H7 (cell line): ENCODE results near the gene RAD23A. TPM values are rescaled to one million over a fixed set of nuclear protein-coding genes. Genes with fewer than 3 reads are reported as not detected.
"Not testable (repeated sequence)": the region's sequence is repeated elsewhere in the genome, so short reads cannot be mapped to it uniquely, and the experiment has no call there.

Experiments
- DNase-seq: peaks from one replicate; pipeline ENCODE4 v3.0.0; 2012
- H3K27me3 ChIP-seq: 2 replicates; pipeline ENCODE4 v1.6.0; 2011; ENCODE audit warnings: mild to moderate bottlenecking, low read length; ENCODE audit not compliant: control insufficient read depth, insufficient read depth
- H3K36me3 ChIP-seq: replicated peaks from 2 replicates; pipeline ENCODE4 v1.5.1; 2011; ENCODE audit warnings: low read length; ENCODE audit not compliant: control insufficient read depth, insufficient read depth
- H3K4me3 ChIP-seq: 2 replicates; pipeline ENCODE4 v1.5.1; 2011; ENCODE audit warnings: low read depth, mild to moderate bottlenecking, control low read depth, low read length, moderate library complexity; ENCODE audit not compliant: insufficient read depth
- total RNA-seq: library from RNA; depleted of rRNA; stranded (reverse); fragments of >200 nt; shearing (Covaris generic); gene quantifications from 2 replicates; pipeline ENCODE4 v1.2.3, GENCODE V29; 2014

Gene RAD23A
- total RNA-seq, 1 experiment from 2014 or later = 146 TPM

DNA sequence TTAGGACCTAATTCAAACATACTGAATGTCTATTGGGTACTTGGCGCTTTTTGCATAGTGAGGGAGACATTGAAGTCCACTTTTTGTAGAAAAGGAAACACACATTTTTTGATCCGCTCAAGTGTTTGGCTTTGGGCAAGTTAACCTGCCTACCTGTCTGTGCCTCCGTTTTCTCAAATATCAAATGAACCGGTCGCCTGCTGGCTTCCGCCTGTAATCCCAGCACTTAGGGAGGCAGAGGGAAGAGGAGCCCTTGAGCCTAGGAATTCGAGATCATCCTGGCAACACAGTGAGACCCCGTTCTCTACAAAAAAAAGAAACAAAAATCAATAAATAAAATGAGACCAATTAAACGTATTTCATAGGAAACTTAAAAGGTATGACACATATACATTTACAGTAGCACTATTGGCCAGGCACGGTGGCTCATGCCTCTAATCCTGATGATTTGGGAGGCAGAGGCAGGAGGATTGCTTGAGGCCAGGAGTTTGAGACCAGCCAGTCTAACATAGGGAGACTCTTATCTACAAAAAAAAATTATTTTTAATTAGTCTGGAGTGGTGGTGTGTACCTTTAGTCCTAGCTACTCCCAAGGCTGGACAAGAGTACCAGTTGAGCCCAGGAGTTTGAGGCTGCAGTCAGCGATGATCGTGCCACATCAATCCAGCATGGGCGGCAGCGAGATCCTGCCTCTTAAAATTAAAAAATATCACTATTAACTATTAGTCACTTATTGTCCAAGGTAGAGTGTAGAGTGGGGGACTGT lies 1.3 kb downstream of the RAD23A start:
- no peak for DNase-seq
- Histone ChIP-seq H3K27me3 (no peaks in the 10 kb centered on the region), H3K4me3 (peak overlapping the region; percentile 64), H3K36me3 (peaks cover 34% of the 10 kb centered on the region)

DNA sequence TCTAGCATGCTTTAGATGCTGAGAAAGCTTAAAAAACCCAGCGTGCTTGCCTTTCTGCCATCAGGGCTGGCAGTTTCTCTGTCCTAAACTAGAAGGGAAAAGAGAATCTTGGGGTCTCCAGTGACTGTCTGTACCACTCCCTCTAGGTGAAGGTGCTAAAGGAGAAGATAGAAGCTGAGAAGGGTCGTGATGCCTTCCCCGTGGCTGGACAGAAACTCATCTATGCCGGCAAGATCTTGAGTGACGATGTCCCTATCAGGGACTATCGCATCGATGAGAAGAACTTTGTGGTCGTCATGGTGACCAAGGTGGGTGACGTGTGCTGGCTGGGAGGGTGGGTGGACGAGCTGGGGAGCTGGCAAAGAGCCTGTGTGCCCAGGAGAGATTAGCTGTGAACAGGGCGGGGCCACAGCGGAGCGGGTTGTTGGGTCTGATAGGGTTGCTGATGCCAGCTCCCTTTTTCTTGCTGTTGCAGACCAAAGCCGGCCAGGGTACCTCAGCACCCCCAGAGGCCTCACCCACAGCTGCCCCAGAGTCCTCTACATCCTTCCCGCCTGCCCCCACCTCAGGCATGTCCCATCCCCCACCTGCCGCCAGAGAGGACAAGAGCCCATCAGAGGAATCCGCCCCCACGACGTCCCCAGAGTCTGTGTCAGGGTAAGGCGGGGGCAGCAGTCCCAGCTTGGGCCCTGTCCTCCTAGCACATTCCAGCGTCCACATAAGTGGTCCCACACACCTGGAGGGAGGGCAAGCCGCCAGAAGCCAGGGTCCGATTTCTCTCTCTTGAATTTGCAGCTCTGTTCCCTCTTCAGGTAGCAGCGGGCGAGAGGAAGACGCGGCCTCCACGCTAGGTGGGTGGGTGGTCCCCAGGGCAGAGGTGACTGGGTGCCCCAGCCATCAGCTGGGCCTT lies 2.3 kb downstream of the RAD23A start:
- Histone ChIP-seq H3K4me3 (no peak overlapping the region), H3K36me3 (peaks cover 30% of the 10 kb centered on the region), H3K27me3 (no peaks in the 10 kb centered on the region)
- DNase-seq = no peak

DNA sequence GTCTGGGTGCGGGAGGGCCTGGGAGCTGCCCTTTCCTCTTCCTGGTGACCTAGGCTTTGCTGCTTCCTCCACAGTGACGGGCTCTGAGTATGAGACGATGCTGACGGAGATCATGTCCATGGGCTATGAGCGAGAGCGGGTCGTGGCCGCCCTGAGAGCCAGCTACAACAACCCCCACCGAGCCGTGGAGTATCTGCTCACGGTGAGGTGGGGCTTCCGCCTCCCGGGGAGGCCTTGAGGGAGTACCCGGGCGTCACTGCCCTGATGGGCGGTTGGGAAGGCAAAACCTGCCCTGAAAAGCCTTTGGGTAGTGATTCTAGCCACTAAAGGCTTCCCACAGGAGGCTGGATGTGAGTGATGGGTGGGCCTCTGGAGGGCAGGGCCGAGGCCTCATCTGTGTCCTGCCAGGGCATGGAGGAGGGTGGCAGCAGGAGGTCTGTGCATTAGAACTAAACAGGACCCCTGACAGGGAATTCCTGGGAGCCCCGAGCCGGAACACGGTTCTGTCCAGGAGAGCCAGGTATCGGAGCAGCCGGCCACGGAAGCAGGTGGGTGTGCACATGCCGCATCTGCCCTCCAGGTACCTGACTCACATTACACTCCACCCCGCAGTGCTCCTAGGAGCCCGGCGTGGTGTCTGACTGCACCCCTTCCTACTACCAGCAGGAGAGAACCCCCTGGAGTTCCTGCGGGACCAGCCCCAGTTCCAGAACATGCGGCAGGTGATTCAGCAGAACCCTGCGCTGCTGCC lies 3.1 kb downstream of the RAD23A start:
- peaks cover 24% of the 10 kb centered on the region for H3K36me3 ChIP-seq
- H3K4me3 ChIP-seq = no peak overlapping the region
- H3K27me3 ChIP-seq = no peaks in the 10 kb centered on the region
- DNase-seq = no peak

DNA sequence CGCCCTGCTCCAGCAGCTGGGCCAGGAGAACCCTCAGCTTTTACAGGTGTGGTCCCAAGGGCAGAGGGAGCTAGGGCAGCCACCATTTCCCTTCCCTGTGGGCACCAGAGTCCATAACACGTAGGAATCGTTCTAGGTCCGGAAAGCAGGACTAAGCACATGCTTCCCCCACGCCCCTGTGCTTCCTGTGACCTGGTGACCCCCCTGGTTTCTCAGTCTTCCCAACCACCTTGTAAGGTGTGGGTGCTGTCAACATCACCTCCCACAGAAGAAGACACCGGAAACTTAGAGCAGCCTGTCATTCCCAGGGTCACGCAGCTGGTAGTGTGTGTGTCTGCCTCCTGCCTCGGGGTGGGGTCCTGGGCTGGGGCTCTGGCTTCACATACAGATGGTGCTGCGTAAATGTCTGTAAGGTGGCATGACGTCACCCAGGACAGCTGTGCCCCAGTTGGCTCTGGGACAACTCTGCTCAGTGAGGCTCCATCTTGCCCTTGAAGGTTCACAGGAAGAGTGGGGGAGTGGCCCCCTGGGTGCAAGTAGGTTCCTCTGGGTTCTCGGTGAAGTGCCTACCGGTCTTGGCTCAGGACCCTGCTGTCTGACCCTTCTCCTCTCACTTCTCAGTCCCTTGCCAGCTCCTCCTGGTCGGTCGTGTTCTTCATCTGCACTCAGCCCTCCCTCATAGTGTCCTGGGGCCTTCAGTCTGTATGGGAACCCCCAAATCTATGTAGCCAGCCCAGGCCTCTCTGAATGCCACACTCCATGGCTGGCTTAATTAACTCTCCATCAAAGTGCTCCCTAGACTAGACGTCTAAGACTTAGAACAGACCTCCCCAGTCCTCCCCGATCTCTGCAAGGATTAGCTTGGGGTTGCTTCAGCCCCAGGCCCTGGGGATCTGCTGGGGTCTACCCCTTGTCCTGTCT lies 4.0 kb downstream of the RAD23A start:
- no peak for DNase-seq
- Histone ChIP-seq H3K4me3 (no peak overlapping the region), H3K36me3 (peaks cover 28% of the 10 kb centered on the region)

DNA sequence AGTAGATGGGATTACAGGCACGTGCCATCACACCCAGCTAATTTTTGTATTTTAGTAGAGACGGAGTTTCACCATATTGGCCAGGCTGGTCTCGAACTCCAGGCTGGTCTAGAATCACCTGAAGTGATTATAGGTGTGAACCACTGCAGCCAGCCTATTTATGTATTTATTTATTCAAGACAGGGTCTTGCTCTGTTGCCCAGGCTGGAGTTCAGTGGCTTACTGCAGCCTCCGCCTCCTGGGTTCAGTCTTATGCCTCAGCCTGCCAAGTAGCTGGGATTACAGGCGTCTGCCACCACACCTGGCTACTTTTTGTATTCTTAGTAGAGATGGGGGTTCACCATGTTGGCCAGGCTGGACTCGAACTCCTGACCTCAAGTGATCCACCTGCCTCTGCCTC lies 6.4 kb downstream of the RAD23A start:
- peaks cover 35% of the 10 kb centered on the region for H3K36me3 ChIP-seq
- not testable (repeated sequence) for DNase-seq, H3K27me3 ChIP-seq, H3K4me3 ChIP-seq

More for the DNA sequence above, 4.0 kb downstream of the RAD23A start:
- H3K27me3 ChIP-seq = no peaks in the 10 kb centered on the region

DNA sequence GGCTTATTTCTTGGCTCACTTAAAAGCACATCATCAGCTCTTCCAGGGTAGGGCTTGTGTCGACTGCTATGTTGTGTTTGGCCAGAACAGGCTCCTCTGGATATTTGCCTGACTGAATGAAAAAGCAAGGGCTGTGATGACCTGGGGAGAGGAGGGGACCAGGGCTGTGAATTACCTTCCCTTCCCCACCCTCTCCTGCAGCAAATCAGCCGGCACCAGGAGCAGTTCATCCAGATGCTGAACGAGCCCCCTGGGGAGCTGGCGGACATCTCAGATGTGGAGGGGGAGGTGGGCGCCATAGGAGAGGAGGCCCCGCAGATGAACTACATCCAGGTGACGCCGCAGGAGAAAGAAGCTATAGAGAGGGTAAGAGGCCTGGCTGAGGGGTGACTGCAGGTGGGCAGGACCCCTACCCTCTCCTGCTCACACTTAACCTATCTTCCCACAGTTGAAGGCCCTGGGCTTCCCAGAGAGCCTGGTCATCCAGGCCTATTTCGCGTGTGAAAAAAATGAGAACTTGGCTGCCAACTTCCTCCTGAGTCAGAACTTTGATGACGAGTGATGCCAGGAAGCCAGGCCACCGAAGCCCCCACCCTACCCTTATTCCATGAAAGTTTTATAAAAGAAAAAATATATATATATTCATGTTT lies 7.0 kb downstream of the RAD23A start:
- Histone ChIP-seq H3K4me3 (no peak overlapping the region), H3K36me3 (peaks cover 33% of the 10 kb centered on the region), H3K27me3 (no peaks in the 10 kb centered on the region)
- DNase-seq = no peak

DNA sequence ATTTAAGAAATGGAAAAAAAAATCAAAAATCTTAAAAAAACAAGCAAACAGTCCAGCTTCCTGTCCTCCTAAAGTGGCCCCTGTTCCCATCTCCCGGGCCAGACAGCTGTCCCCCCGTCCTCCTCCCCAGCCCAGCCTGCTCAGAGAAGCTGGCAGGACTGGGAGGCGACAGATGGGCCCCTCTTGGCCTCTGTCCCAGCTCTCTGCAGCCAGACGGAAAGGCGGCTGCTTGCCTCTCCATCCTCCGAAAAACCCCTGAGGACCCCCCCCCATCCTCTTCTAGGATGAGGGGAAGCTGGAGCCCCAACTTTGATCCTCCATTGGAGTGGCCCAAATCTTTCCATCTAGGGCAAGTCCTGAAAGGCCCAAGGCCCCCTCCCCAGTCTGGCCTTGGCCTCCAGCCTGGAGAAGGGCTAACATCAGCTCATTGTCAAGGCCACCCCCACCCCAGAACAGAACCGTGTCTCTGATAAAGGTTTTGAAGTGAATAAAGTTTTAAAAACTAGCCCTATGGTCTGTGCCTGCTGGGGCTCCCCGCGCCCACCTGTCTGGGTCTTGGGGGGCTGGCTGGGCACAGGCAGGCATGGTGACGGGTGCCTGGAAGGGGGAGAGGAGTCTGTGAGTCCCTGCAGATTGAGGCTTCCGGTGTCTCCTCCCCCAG lies 7.6 kb downstream of the RAD23A start:
- Histone ChIP-seq H3K4me3 (no peak overlapping the region), H3K27me3 (no peaks in the 10 kb centered on the region), H3K36me3 (peaks cover 28% of the 10 kb centered on the region)
- DNase-seq = no peak

DNA sequence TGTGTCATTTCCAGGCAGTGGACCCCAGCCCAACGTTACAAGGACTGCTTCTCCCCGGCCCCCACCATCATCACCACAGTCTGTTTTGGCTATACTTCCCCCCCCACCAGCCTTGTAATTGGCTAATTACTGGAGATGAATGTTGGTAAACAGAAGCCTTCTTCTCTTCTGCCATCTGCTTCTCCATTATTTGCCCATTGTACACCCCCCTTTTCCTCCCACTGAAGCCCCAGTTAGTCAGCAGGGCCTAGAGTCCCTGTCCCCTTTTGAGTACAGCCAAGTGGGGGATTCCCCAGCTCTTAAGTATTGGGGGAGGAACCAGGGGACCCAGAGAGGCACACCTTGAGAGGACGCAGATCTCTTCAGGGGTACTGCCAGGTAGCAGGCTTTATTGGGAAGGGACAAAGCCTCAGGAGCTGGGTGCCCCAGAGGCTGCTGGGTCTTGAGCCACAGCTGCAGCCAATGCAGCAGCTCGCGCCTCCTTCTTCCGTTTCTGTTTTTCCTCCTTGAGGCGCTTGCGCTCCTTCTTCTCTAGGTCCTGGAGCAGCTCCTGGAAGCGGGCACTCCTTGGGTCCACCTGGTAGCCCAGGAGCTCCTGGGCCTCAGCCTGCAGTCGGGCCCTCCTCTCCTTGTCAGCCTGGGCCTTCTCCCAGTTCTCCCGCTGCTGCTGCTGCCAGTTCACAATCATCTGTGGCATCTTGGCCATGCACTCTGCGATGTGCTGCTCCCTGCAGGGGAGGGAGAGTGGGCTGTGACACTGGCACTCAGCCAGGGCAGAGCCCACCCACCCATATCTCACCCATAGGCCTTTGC lies 8.3 kb downstream of the RAD23A start:
- peaks cover 21% of the 10 kb centered on the region for H3K36me3 ChIP-seq
- no peaks in the 10 kb centered on the region for H3K27me3 ChIP-seq
- DNase-seq = no peak
- no peak overlapping the region for H3K4me3 ChIP-seq

DNA sequence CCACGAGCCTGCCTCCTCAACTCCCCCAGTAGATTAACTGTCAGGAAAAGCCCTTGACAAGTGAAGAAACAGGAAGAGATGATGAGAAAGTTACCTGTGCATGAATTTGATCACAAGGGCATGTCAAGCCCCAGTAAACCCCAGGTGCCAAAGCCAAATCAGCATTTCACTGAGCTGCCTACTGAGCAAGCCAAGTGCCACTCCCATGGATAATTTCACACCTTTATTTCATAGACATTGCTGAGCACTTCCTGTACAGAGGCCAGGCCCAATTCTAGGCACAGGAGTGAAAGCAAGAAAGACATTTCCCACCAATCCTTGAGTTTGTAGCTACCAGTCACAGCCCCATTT lies 8.9 kb downstream of the RAD23A start:
- H3K36me3 ChIP-seq = peaks cover 16% of the 10 kb centered on the region
- DNase-seq = no peak
- no peak overlapping the region for H3K4me3 ChIP-seq
- no peaks in the 10 kb centered on the region for H3K27me3 ChIP-seq

DNA sequence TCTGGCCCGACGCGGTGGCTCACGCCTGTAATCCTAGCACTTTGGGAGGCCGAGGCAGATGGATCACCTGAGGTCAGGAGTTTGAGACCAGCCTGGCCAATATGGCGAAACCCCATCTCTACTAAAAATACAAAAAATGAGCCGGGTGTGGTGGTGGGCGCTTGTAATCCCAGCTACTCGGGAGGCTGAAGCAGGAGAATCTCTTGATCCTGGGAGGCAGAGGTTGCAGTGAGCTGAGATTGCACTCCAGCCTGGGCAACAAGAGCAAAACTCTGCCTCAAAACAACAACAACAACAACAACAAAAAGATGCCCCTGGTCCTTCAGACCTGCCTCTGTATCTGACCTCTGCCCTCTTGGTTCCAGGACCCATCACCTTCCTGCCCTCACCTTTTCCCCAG lies 9.9 kb downstream of the RAD23A start:
- DNase-seq, H3K27me3 ChIP-seq, H3K4me3 ChIP-seq: not testable (repeated sequence)
- peaks cover 12% of the 10 kb centered on the region for H3K36me3 ChIP-seq

DNA sequence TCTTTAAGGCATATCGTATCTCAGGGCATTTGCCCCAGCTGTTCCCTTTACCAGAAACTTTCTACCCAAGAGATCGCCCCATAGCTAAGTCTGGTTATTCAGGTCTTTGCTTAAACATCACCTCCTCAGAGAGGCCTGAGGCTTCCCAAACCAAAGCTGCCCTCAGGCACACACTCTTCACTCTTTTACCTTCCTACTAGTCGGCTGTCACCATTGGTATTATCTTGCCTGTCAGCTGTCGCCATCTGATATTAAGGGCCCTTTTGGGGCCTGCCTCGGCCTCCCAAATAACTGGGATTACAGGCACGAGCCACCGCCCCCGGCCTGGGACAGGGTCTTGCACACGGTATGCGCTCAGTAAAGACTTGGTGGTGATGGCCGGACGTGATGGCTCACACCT lies 10.3 kb downstream of the RAD23A start:
- Histone ChIP-seq H3K4me3 (peak overlapping the region; percentile 100), H3K27me3 (no peaks in the 10 kb centered on the region), H3K36me3 (peaks cover 12% of the 10 kb centered on the region)
- no peak for DNase-seq
